ENCODE results near the gene PI4K2B.

- no peak for TF ChIP-seq CTCF (IDR thresholded peaks at IDR 0.05)
- TF ChIP-seq POLR2A (IDR thresholded peaks at IDR 0.05), result no peak
These were observed 56.7 kb downstream of the PI4K2B start for GRCh38 chr4:25290490-25291067.
